Retina (tissue), 1 donor: Measurements from ENCODE around the gene CD3D.
"Not testable (repeated sequence)": the region's sequence is repeated elsewhere in the genome, so short reads cannot be mapped to it uniquely, and the experiment has no call there.

Experiments
- DNase-seq: peaks from one replicate; pipeline ENCODE4 v3.0.0-alpha.2; 2016

Gene CD3D

GRCh38 chr11:118338637-118339061 lies 3.9 kb downstream of the CD3D start:
- DNase-seq = no peak

DNA sequence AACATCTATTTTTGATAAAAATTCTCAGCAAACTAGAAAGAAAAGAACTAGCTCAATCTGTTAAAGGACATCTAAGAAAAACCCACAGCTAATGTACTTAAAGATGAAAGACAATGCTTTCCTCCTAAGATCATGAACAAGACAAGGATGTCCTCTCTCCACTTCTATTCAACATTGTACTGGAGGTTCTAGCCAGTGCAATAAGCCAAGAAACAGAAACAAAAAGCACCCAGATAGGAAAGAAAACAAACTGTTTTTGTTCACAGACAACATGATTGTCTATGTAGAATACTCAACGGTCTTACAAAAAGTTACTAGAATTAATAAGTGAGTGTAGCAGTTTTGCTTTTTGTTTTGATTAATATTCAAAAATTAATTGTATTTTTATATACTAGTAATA lies 7.8 kb downstream of the CD3D start:
- no peak for DNase-seq

GRCh38 chr11:118328745-118329144 lies 13.8 kb downstream of the CD3D start:
- no peak for DNase-seq

GRCh38 chr11:118325283-118325682 lies 17.2 kb downstream of the CD3D start:
- DNase-seq = no peak

DNA sequence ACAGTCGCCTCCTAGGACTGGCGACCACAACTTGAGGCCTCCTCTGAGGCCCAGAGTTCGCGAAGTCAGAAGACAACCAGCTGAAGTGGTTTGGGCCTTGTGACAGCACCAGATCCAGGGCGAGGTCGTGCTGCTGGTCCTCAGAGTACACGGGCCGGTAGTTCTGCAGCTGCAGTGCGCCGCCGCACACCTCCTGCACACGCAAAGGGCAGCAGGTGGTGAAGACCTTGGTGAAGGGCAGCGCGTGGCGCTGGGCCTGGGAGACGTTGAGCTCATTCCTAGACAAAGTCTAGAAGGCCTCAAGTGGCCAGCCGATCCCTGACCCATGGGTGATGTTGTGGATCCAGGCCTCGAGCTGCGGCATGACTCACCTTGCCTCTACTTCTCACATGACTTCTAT lies 19.8 kb downstream of the CD3D start:
- no peak for DNase-seq

DNA sequence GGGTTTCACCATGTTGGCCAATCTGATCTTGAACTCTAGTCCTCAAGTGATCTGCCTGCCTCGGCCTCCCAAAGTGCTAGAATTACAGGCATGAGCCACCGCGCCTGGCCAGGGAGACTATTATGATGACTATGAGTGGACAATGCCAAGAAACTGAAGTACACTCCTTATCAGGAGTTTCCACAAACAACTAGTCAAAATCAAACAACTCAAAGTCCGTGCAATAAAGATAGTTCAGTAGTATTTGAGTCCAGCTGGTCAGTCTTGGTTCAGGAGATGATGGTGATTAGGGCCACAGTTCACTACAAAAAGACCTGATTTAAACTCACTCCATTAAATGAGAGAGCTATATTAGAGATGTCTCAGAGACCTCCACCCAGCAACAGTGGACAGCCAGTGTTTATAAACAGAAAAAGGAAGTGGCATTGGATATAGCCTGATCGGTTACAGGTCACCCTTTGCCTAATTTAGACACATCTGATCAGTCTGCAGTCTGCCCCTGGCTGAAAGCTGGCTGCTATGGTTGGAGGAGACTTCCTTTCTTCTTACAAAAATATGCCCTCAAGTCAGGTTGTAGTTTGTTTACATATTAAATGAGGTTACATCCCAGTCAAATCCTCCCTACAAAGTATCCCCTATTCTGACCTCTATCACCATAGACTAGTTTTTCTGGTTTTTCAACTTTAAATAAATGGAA lies 21.0 kb downstream of the CD3D start:
- no peak for DNase-seq

GRCh38 chr11:118320515-118320914 lies 22.0 kb downstream of the CD3D start:
- no peak for DNase-seq

DNA sequence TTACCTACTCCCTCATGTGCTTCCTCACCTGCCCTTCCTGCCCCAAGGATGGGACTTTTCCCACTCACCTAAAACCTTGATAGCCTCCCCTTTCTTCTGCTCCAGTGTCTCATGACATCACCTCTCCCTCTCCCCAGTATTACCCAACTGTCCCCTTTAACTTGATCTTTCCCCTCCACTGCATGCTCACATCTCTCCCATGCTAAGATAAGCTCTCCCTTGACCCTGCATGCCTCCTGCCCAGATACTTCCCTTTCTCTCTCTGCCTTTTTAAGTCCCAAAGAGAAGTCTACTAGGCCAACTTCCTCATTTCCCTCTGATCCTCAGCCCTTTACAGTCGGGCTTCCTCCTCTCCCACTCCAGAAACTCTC lies 23.2 kb downstream of the CD3D start:
- no peak for DNase-seq

DNA sequence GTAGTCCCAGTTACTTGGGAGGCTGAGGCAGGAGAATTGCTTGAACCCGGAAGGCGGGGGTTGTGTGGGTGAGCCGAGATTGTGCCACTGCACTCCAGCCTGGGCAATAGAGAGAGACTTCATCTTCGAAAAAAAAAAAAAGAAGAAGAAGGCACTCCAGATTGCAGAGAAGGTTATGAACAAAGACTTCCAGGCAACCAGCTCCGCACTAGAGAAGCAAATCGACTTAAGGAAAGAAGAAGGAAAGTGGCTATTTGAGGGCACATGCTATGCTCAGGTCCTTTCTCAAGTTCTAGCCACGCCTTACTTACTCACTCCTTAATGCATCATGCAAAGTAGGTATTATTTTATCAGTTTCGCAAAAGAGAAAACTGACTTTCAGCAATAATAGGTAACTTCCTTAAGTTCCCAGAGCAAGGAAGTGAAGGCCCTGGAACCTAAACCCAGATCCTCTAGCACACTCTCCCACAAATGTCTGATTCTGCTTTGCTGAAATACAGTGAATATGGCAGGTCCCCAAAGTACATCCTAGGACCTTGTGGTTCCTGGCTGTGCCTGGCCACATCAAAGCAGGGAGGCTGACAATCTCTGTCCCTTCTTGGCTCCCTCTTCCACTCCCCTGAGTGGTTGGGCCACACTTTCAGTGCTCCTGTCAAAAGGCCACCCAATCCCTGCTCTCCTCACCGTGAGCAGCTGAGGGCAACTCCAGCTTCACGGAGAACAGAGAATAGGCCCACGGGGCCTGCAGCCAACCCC lies 23.7 kb downstream of the CD3D start:
- no peak for DNase-seq

GRCh38 chr11:118318124-118318523 lies 24.4 kb downstream of the CD3D start:
- DNase-seq = no peak

DNA sequence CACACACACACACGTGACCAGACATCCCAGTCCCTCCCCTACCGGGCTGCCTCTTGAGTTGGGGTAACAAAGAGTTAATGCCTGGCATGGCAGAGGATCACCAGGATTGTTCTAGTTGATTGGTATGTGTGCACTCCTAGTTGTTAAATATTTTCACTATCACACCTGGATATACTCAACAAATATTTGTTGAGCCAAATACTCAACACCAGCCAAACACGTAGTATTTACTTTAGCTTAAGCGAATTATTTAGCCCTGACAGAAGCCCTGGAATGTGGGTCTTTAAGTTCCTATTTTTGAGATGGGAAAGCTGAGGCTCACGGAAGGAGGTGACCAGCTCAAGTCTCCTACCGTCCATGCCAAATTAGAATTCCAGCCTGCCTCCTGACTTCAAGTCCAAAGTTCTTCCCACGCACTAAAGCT lies 27.5 kb downstream of the CD3D start:
- DNase-seq = no peak

DNA sequence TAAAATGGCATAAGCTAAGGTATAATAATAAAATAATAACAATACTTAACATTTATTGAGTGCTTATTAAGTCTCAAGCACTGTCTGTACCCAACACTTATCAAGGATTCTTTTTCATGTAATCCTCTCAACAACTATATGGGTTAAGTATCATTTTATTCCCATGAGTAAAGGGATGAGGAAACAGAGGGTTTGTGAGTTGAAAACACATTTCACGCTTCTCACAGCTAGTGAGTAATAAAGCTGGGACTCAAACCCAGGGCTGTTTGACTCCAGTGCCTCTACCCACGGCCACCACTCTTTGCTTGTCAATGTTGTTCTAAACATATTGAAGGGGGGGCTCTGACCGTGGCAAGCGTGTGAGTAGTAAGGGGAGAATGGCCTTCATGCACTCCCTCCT lies 29.3 kb downstream of the CD3D start:
- DNase-seq = no peak

- DNase-seq = no peak
These were observed 30.2 kb downstream of the CD3D start for GRCh38 chr11:118312328-118312727.

DNA sequence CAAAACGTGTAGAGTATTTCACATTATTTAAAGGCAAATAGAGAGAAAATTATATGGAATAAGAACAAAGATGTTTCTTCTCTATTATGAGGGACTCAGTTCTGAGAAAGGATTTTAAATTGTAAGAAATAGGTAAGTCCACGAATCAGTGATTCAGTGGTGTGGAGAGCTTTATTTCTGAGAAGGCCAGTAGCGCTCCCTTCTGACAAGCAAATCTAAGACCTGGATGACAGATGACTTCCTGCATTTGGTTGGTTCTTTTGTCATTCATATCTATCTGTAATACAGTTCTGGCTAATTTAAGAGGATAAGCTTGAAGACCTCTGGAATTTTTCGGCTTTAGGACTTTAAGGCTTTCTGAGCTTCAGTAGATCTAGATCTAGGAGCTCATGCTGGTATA lies 31.0 kb downstream of the CD3D start:
- no peak for DNase-seq

- no peak for DNase-seq
These were observed 31.6 kb downstream of the CD3D start for GRCh38 chr11:118310781-118311485.

- no peak for DNase-seq
These were observed 32.2 kb downstream of the CD3D start for GRCh38 chr11:118310271-118310670.

DNA sequence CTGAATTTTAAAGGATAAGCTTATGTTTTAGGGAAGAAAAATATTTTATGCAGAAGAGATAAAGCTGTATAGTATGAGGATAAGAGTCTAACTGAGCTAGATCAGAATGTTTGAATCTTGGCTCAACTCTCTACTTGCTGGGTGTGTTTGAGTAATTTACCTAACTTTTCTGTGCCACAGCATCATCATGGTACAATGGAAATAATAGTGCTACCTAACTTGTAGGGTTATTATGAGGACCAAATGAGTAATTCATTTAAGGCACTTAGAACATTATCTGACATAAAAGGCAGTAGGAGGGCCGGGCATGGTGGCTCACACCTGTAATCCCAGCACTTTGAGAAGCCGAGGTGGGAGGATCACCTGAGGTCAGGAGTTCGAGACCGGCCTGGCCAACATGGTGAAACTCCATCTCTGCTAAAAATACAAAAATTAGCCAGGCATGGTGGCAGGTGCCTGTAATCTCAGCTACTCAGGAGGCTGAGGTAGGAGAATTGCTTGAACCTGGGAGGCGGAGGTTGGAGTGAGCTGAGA lies 33.4 kb downstream of the CD3D start:
- DNase-seq = not testable (repeated sequence)

DNA sequence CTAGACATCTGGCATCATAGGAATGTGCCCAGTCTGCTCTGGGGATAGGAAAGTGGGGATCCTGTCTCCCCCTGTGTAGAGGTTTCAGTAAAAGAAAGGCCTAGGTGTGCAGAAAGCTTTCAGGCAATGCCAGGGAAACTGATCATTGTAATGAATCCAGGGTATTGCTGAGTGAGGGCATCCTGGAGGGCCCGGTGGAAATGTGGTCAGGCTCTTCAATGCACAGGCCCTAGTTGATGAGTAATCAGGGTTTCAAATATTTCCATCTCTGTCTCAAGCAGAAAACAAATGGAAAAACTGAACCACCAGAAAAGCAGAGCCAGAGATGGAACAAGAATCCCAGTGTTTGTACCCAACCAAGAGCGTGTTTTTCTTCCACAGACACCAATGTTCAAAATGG lies 35.9 kb downstream of the CD3D start:
- DNase-seq = no peak

DNA sequence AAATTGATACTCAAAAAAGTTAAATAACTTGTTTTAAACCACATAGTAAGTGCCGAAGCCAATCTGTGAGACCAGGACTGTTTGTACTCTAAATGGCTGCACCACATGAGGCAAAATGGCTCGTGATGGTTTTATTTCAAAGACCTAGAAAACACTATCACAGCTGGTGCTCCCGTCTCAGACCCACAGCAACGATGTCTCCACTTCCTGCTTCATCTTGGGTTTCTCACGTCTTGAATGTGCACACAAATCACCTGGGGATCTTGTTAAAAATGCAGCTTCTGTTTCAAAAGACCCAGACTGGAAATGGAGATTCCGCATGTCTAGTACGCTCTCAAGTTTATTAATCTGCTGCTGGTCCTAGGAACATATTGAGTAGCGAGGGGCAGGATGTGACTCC lies 36.8 kb downstream of the CD3D start:
- DNase-seq = no peak

GRCh38 chr11:118304568-118305248 lies 37.8 kb downstream of the CD3D start, which contains the start of gene CD3E:
Gene CD3E (plus strand): TSS chr11:118304730. CDS start chr11:118304953, 223 bp downstream.
- no peak for DNase-seq

GRCh38 chr11:118304227-118304567 lies 38.3 kb downstream of the CD3D start:
- no peak for DNase-seq

GRCh38 chr11:118301600-118302195 lies 40.8 kb downstream of the CD3D start:
- no peak for DNase-seq
